Left ventricle myocardium inferior (tissue), 1 donor: ENCODE measurements around the gene PRR19. TPM values are rescaled to one million over a fixed set of nuclear protein-coding genes. Genes with fewer than 3 reads are reported as not detected.

Source experiments
- DNase-seq: peaks from one replicate; pipeline ENCODE4 v3.0.0-alpha.2; 2020
- H3K27ac ChIP-seq: fragments of 200-600 bp; replicated peaks from 2 replicates; pipeline ENCODE4 v1.8.0; 2021
- H3K27me3 ChIP-seq: fragments of 200-600 bp; 2 replicates; pipeline ENCODE4 v1.8.0; 2021; ENCODE audit warnings: low read depth
- H3K36me3 ChIP-seq: fragments of 200-600 bp; 2 replicates; pipeline ENCODE4 v1.8.0; 2021
- H3K4me1 ChIP-seq: fragments of 200-600 bp; 2 replicates; pipeline ENCODE4 v1.8.0; 2021
- H3K4me3 ChIP-seq: fragments of 200-600 bp; 2 replicates; pipeline ENCODE4 v1.8.0; 2021; ENCODE audit warnings: mild to moderate bottlenecking, moderate library complexity
- H3K9me3 ChIP-seq: fragments of 200-600 bp; replicated peaks from 2 replicates; pipeline ENCODE4 v1.8.0; 2021
- intact Hi-C: fragments of 100-400 bp; cut with micrococcal nuclease; formaldehyde crosslinking; loops from one replicate; pipeline ENCODE4 v1.11.0; 2022
- total RNA-seq: library from RNA; stranded (reverse); fragmentation: NEBNext Ultra II Directional; extraction: Animal tissue kit (Norgen Biotek cat#: 25700); gene quantifications from one replicate; pipeline ENCODE4 v1.2.1, GENCODE V29; 2021
- TF ChIP-seq, protein P1 (sequence below): fragments of 200-600 bp; IDR thresholded peaks from 2 replicates; pipeline ENCODE4 v1.8.0; 2021; ENCODE audit warnings: antibody characterized with exemption, mild to moderate bottlenecking, borderline replicate concordance
- donor health status: DM: no; HTN: yes; CAD: no; lungs with severe emphysema.

PRR19 gene
- total RNA-seq, 1 donor from 2014 or later: not detected

DNA sequence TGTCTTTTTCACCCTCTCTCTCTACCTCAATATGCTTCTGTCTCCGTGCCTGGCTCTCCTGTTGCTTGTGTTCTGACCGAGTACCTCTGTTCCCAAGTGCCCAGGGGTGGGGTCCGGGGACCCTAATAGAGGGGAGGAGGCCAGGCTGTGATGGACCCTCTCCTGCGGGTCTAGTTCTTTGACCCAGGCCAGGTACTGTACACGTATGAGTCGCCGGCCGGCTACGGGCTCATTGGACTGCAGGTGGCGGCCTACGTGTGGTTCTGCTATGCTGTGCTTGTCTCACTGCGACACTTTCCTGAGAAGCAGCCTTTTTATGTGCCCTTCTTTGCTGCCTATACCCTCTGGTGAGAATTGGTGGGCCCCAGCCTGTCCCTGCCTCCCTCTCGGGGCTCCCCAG, 15.6 kb downstream of the PRR19 start:
- TF ChIP-seq, protein P1, sequence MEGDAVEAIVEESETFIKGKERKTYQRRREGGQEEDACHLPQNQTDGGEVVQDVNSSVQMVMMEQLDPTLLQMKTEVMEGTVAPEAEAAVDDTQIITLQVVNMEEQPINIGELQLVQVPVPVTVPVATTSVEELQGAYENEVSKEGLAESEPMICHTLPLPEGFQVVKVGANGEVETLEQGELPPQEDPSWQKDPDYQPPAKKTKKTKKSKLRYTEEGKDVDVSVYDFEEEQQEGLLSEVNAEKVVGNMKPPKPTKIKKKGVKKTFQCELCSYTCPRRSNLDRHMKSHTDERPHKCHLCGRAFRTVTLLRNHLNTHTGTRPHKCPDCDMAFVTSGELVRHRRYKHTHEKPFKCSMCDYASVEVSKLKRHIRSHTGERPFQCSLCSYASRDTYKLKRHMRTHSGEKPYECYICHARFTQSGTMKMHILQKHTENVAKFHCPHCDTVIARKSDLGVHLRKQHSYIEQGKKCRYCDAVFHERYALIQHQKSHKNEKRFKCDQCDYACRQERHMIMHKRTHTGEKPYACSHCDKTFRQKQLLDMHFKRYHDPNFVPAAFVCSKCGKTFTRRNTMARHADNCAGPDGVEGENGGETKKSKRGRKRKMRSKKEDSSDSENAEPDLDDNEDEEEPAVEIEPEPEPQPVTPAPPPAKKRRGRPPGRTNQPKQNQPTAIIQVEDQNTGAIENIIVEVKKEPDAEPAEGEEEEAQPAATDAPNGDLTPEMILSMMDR: no peak
- H3K36me3 ChIP-seq: no peaks in the 10 kb centered on the region
- intact Hi-C loops: no loop called here
- peaks cover 14% of the 10 kb centered on the region for H3K4me1 ChIP-seq
- H3K27me3 ChIP-seq: peaks cover 51% of the 10 kb centered on the region
- H3K9me3 ChIP-seq: no peaks in the 10 kb centered on the region
- H3K4me3 ChIP-seq: no peak overlapping the region
- no peak overlapping the region for H3K27ac ChIP-seq
- no peak for DNase-seq

DNA sequence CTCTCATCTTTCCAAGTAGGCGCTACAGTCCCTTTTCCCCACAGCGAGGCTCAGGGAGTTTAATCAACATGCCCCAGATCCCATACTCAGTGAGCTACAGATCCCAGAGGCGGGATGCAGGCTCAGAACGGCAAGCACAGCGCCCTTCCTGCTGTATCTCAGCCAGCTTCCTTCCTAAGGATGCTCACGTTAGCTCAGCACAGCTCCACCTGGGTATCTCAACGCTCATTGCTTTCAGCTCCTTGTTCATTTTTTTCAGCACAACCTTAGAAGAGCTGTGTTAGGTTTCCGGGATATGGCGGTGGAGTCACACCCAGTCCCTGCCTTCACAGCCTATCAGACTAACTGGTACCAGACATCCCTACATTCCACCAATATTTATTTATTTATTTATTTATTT, 20.4 kb downstream of the PRR19 start:
- intact Hi-C loops: no loop called here
- Histone ChIP-seq H3K27me3 (peaks cover 36% of the 10 kb centered on the region), H3K4me3 (no peak overlapping the region), H3K36me3 (no peaks in the 10 kb centered on the region), H3K27ac (no peak overlapping the region), H3K9me3 (no peaks in the 10 kb centered on the region), H3K4me1 (peaks cover 32% of the 10 kb centered on the region)
- TF ChIP-seq, protein P1: no peak
- no peak for DNase-seq

DNA sequence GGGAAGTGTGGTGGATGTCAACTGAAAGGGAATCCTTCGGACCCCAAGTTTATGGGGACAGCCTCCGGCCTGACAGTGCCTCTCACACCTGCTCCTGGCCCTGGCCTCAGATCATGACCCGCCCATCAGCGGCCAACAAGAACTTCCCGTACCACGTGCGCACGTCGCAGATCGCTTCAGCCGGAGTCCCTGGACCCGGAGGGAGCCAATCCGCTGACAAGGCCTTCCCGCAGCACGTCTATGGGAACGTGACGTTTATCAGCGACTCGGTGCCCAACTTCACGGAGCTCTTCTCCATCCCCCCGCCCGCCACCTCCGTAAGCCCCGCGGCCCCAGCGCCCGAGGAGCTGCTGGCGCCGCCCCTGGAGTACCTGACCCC, 21.5 kb downstream of the PRR19 start:
- Histone ChIP-seq H3K4me1 (peaks cover 42% of the 10 kb centered on the region), H3K36me3 (no peaks in the 10 kb centered on the region), H3K27me3 (peaks cover 36% of the 10 kb centered on the region), H3K9me3 (no peaks in the 10 kb centered on the region), H3K27ac (no peak overlapping the region), H3K4me3 (no peak overlapping the region)
- DNase-seq: no peak
- intact Hi-C loops: no loop called here
- TF ChIP-seq, protein P1: no peak

DNA sequence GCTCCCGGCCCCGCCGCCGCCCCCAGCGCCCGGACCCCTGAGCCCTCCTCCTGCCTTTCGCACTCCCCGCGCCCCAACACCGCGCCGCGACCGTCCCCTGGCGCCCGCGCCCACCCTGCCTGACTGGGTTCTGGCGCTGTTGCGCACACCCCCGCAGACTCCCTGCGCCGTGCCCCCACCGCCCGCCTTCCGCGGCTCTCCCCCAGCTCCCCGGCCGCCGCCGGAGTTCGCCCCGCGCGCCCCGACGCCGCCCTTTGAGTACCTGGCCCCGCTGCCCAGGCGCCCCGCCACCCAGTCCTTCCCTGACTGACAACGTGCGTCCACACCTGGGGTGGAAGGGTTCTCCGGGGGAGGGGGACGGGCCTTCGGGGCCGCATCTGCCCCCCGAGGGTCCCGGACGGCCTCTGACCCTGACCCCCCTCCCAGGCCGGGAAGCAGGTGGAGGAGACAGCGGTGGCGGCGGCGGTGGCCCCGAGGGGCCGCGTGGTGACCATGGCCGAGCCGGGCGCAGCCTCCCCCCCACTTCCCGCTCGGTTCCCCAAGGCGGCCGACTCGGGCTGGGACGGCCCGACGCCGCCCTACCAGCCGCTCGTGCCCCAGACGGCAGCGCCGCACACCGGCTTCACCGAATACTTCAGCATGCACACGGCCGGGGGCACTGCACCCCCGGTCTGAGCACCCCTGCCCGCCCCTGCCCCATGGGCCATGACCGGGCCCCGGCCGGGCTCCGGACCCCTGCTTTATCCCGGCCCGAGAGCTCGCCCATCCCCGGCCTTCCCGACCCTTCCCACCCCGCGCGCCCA, 22.1 kb downstream of the PRR19 start:
- Histone ChIP-seq H3K4me3 (peak overlapping the region; percentile 79), H3K27me3 (peaks cover 36% of the 10 kb centered on the region), H3K36me3 (no peaks in the 10 kb centered on the region), H3K9me3 (no peaks in the 10 kb centered on the region), H3K27ac (no peak overlapping the region), H3K4me1 (peaks cover 42% of the 10 kb centered on the region)
- intact Hi-C loops: no loop called here
- no peak for DNase-seq
- TF ChIP-seq, protein P1: no peak

DNA sequence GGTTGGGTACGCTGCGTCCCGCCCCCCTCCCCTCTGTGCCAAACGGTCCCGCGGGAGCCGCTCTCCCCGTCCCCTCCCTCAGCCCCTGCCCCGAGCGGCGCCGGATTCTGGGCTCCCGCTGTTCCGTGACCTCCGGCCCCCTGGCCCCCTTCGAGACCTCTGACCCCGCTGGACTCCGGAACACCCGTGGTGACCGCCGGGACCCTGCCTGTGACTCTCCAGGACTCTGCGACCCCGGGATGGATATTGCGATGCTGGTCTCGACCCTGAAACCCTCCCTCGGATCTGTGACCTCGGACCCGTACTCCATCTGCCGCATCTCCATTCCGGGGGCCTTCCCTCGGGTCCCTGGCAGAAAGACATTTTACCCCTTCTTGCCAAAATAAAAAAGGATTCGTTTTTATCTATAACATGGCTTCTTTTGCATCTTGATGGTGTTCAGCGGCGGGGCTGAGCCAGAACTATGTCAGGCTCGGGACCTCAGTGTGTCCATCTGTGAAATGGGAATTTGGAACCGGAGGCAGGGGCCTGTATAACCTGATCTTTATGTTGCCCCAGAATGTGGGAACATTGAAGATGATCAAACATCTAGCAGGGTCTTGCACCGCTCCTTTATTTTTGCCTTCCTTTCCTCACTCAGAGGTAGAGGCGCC, 22.8 kb downstream of the PRR19 start:
- intact Hi-C loops: no loop called here
- peak overlapping the region; percentile 79 for H3K4me3 ChIP-seq
- DNase-seq: no peak

More for the DNA sequence above, 22.8 kb downstream of the PRR19 start:
- TF ChIP-seq, protein P1: no peak
- peaks cover 36% of the 10 kb centered on the region for H3K27me3 ChIP-seq
- H3K27ac ChIP-seq: no peak overlapping the region
- H3K36me3 ChIP-seq: no peaks in the 10 kb centered on the region
- no peaks in the 10 kb centered on the region for H3K9me3 ChIP-seq
- peaks cover 44% of the 10 kb centered on the region for H3K4me1 ChIP-seq
